ENCODE results near the gene GLOD5. TPM values are rescaled to one million over a fixed set of nuclear protein-coding genes. Genes with fewer than 3 reads are reported as not detected.

GLOD5 gene
- total and polyA plus RNA-seq, 9 of the 15 experiments (the other 6 are each of a cell fraction or from before 2014, with no cell fraction given), result 0.27 to 4.4 (median 2.2) TPM

DNA sequence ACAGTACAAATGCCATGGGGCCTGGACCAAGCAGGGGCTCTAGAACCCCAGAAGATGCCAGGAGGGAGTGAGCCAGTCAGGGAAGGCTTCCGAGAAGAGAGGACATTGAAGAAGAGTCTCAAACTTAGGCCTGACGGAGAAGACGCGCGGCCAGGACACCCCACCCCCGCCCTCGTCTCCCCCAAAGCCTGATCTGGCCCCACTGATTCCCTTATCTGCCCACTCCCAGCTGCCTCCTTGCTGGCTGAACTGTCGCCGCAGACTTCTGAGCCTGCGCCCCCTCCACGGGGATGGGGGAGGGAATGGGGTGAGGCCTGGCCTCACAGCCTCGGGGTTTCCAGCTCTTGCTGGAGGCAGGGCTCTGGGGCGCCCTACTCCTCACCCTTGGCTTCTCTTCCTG, 21.2 kb downstream of the GLOD5 start (continued):
- TF ChIP-seq, protein P1, sequence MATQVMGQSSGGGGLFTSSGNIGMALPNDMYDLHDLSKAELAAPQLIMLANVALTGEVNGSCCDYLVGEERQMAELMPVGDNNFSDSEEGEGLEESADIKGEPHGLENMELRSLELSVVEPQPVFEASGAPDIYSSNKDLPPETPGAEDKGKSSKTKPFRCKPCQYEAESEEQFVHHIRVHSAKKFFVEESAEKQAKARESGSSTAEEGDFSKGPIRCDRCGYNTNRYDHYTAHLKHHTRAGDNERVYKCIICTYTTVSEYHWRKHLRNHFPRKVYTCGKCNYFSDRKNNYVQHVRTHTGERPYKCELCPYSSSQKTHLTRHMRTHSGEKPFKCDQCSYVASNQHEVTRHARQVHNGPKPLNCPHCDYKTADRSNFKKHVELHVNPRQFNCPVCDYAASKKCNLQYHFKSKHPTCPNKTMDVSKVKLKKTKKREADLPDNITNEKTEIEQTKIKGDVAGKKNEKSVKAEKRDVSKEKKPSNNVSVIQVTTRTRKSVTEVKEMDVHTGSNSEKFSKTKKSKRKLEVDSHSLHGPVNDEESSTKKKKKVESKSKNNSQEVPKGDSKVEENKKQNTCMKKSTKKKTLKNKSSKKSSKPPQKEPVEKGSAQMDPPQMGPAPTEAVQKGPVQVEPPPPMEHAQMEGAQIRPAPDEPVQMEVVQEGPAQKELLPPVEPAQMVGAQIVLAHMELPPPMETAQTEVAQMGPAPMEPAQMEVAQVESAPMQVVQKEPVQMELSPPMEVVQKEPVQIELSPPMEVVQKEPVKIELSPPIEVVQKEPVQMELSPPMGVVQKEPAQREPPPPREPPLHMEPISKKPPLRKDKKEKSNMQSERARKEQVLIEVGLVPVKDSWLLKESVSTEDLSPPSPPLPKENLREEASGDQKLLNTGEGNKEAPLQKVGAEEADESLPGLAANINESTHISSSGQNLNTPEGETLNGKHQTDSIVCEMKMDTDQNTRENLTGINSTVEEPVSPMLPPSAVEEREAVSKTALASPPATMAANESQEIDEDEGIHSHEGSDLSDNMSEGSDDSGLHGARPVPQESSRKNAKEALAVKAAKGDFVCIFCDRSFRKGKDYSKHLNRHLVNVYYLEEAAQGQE (IDR thresholded peaks at IDR 0.05; ENCODE audit: borderline replicate concordance), result no peak
- TF ChIP-seq, protein P1 (CRISPR knock-in tag; IDR thresholded peaks at IDR 0.05; ENCODE audit: low read depth), result no peak; the same call in 1 of the 2 replicates
- TF ChIP-seq HDGF (IDR thresholded peaks at IDR 0.05), result no peak
- no peak for TF ChIP-seq ZNF311 (CRISPR knock-in tag; IDR thresholded peaks at IDR 0.05)
- TF ChIP-seq CC2D1A (IDR thresholded peaks at IDR 0.05), result peak; percentile 92; the same call in 1 of the 2 replicates
- peak; percentile 91 for TF ChIP-seq MYNN (IDR thresholded peaks at IDR 0.05)
- no peak for TF ChIP-seq MYNN (CRISPR knock-in tag; IDR thresholded peaks at IDR 0.05)
- 0 out of 2 replicates have a peak, but pooled peaks have one; percentile 11 for TF ChIP-seq ZBTB33 (CRISPR knock-in tag; IDR thresholded peaks at IDR 0.05)
- TF ChIP-seq, protein P2, sequence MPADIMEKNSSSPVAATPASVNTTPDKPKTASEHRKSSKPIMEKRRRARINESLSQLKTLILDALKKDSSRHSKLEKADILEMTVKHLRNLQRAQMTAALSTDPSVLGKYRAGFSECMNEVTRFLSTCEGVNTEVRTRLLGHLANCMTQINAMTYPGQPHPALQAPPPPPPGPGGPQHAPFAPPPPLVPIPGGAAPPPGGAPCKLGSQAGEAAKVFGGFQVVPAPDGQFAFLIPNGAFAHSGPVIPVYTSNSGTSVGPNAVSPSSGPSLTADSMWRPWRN (IDR thresholded peaks at IDR 0.05; ENCODE audit: low read depth), result peak; percentile 87
- no peak for TF ChIP-seq TAF7 (tag; IDR thresholded peaks at IDR 0.05)
- peak; percentile 17; the same call in 1 of the 2 replicates for TF ChIP-seq SP1 (CRISPR knock-in tag; IDR thresholded peaks at IDR 0.05)
- TF ChIP-seq TSHZ1 (CRISPR knock-in tag; IDR thresholded peaks at IDR 0.05), result no peak
- no peak for TF ChIP-seq SRF (CRISPR knock-in tag; IDR thresholded peaks at IDR 0.05)
- no peak for TF ChIP-seq ZNF140 (CRISPR knock-in tag; IDR thresholded peaks at IDR 0.05)
- no peak for TF ChIP-seq ZNF165 (CRISPR knock-in tag; IDR thresholded peaks at IDR 0.05; ENCODE audit: borderline replicate concordance)
- 0 out of 2 replicates have a peak, but pooled peaks have one; percentile 33 for TF ChIP-seq E2F3 (CRISPR knock-in tag; IDR thresholded peaks at IDR 0.05)
